PFSK-1 (cell line): Measurements from ENCODE around the gene KIF5A.

Experiments
- FOXP2 ChIP-seq: optimal IDR thresholded peaks from 2 replicates; pipeline ENCODE3; 2011; ENCODE audit warnings: borderline replicate concordance, control low read depth, inconsistent platforms; ENCODE audit not compliant: insufficient read depth; ENCODE audit errors: extremely low read length, extremely low read depth
- POLR2AphosphoS5 ChIP-seq: IDR thresholded peaks from 2 replicates; pipeline ENCODE4 v1.6.1; 2012; ENCODE audit warnings: low read depth, mild to moderate bottlenecking, control low read depth, low read length, moderate library complexity
- REST ChIP-seq, 2 experiments: IDR thresholded peaks; 2 replicates each; pipeline versions ENCODE4 v1.6.1 to v1.8.0; 2011 to 2012; ENCODE audit warnings: low read depth in 2 of 2, low read length in 2 of 2, control low read depth in 1 of 2, inconsistent platforms in 1 of 2, mild to moderate bottlenecking in 1 of 2, moderate library complexity in 1 of 2; ENCODE audit not compliant: insufficient read depth in 1 of 2
- SIN3A ChIP-seq: IDR thresholded peaks from 2 replicates; pipeline ENCODE4 v1.6.1; 2012; ENCODE audit warnings: mild to moderate bottlenecking, low read length, moderate library complexity, borderline replicate concordance; ENCODE audit not compliant: insufficient read depth
- TAF1 ChIP-seq: IDR thresholded peaks from 2 replicates; pipeline ENCODE4 v1.6.1; 2012; ENCODE audit warnings: low read length, control low read depth, borderline replicate concordance; ENCODE audit not compliant: insufficient read depth

KIF5A gene

DNA sequence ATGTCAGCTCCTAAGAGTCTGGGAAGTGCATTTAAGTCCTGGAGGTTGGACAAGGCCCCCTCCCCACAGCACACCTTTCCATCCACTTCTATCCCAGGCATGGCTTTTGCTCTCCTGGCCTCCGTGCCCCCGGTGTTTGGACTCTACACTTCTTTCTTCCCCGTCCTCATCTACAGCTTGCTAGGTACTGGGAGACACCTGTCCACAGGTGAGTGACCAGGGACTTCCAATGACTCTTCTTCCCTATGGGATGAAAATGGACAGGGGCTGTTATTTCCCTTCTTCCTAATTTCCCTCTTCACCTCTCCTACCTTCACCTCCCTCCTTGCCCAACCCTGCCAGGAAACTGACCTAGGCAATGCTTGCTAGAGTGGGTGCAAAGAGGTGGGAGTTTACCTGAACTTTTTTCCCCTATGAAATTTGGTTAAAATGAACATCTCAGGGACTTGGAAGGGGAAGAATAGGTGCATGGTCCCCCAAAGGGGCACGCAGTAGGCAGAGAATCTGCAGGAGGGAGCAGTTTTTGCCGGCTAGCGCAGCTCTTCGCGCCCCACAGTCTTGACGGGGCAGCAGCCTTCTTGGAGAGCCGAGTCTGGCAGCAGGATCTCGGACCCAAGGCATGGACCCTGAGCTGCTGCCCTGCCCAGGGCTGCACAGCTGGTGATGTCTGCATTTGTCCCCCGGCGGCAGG is 70.5 kb downstream of the KIF5A start:
- TF ChIP-seq FOXP2 (no peak), REST (IDR thresholded peaks at IDR 0.05; ENCODE audit: insufficient read depth in 1 of 2, low read depth in 2 of 2, low read length in 2 of 2) (no peak), POLR2AphosphoS5 (no peak), SIN3A (no peak), TAF1 (no peak)

- no peak for TF ChIP-seq TAF1
- no peak for TF ChIP-seq REST (IDR thresholded peaks at IDR 0.05; ENCODE audit: insufficient read depth in 1 of 2, low read depth in 2 of 2, low read length in 2 of 2)
- no peak for TF ChIP-seq FOXP2
- no peak for TF ChIP-seq POLR2AphosphoS5
- TF ChIP-seq SIN3A, result no peak
Measured at GRCh38 chr12:57620936-57621496, 71.2 kb downstream of the KIF5A start.

DNA sequence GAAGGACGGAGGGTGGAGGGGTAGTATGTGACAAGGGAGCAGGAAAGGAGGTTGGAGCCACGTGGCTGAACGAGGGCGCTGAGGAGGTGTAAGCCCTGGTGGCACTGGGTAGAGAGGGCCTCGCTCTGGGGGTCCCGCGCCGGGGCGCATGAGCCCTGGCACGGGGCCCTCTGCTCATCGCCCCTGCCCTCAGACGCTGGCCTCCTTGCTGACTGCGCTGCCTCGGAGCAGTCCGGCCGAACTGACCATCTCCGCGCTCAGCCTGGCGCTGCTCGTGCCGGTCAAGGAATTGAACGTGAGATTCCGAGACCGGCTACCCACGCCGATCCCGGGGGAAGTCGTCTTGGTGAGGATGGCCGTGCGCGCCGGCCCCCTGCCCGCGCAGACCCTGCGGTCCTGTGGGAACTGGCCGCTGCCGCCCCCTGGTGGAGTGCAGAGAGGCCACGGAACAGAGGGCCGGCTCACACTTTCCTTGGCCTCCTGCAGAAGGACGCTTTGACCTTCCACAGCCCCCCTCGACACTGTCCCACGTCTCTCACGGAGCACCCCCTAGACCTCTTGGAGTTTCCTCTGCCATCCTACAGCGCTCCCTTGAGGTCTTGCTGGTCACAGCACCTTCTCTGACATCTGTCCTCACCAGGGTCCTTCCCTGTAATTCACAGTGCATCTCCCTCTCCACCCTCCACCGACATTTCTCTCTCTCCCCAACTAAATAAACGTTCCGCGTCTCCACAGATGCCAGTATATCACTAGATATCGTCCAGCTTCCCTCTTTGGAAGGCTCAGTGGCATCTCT is 71.9 kb downstream of the KIF5A start:
- TF ChIP-seq FOXP2 (no peak), TAF1 (no peak)

- TF ChIP-seq REST (IDR thresholded peaks at IDR 0.05; ENCODE audit: insufficient read depth in 1 of 2, low read depth in 2 of 2, low read length in 2 of 2) (no peak), TAF1 (no peak), SIN3A (no peak), FOXP2 (no peak), POLR2AphosphoS5 (no peak)
Measured at GRCh38 chr12:57622293-57623245, 72.7 kb downstream of the KIF5A start.

GRCh38 chr12:57623385-57623784 is 73.5 kb downstream of the KIF5A start:
- TF ChIP-seq TAF1 (no peak), FOXP2 (no peak), SIN3A (no peak), POLR2AphosphoS5 (no peak), REST (IDR thresholded peaks at IDR 0.05; ENCODE audit: insufficient read depth in 1 of 2, low read depth in 2 of 2, low read length in 2 of 2) (no peak)
